HG03439 (cell line): ENCODE measurements around the gene ELMOD3.

Experiments used
- ATAC-seq: cut with Tn5 transposase; IDR thresholded peaks from one replicate; pipeline ENCODE4 v1.9.1; 2021; ENCODE audit warnings: mild to moderate bottlenecking, moderate library complexity; ENCODE audit not compliant: unreplicated experiment

Gene ELMOD3

GRCh38 chr2:85422072-85422457 lies 67.5 kb downstream of the ELMOD3 start:
- ATAC-seq: no peak

- no peak for ATAC-seq
Observed at GRCh38 chr2:85423525-85423924, 69.0 kb downstream of the ELMOD3 start.

- ATAC-seq: no peak
Observed at GRCh38 chr2:85425588-85425987, 71.0 kb downstream of the ELMOD3 start.

- ATAC-seq: no peak
Observed at GRCh38 chr2:85427300-85427835, 72.8 kb downstream of the ELMOD3 start.

GRCh38 chr2:85428343-85428881 lies 73.8 kb downstream of the ELMOD3 start:
- no peak for ATAC-seq

- no peak for ATAC-seq
Observed at GRCh38 chr2:85429213-85429923, 74.8 kb downstream of the ELMOD3 start.

GRCh38 chr2:85429924-85430289 lies 75.3 kb downstream of the ELMOD3 start:
- no peak for ATAC-seq

GRCh38 chr2:85430752-85431569 lies 76.4 kb downstream of the ELMOD3 start:
- ATAC-seq: no peak

- no peak for ATAC-seq
Observed at GRCh38 chr2:85431570-85432205, 77.1 kb downstream of the ELMOD3 start.

- no peak for ATAC-seq
Observed at GRCh38 chr2:85433511-85434089, 79.0 kb downstream of the ELMOD3 start.

- no peak for ATAC-seq
Observed at GRCh38 chr2:85434696-85435095, 80.1 kb downstream of the ELMOD3 start.

GRCh38 chr2:85435220-85435958 lies 80.8 kb downstream of the ELMOD3 start:
- ATAC-seq: no peak

- ATAC-seq: no peak
Observed at GRCh38 chr2:85435981-85436835, 81.6 kb downstream of the ELMOD3 start.

- no peak for ATAC-seq
Observed at GRCh38 chr2:85436836-85437487, 82.4 kb downstream of the ELMOD3 start.

GRCh38 chr2:85437488-85438200 lies 83.1 kb downstream of the ELMOD3 start:
- ATAC-seq: peak; percentile 85

- no peak for ATAC-seq
Observed at GRCh38 chr2:85438201-85439024, 83.8 kb downstream of the ELMOD3 start.

- ATAC-seq: no peak
Observed at GRCh38 chr2:85439025-85439472, 84.5 kb downstream of the ELMOD3 start.
